Adrenal gland (tissue), 5 donors: ENCODE data around the gene DMD.

Experiments
- CTCF ChIP-seq, 6 experiments: fragments of 450-650 bp in 4 of 6; fragments of 200-600 bp in 2 of 6; sonication (generic) in 1 of 6; IDR thresholded peaks; 1 replicate in 5 of 6; 2 replicates in 1 of 6; pipeline versions ENCODE4 v1.5.1 to v1.8.0; 2016 to 2021; ENCODE audit warnings: antibody characterized with exemption in 6 of 6, mild to moderate bottlenecking in 2 of 6, moderate library complexity in 1 of 6
- POLR2A ChIP-seq, 2 donors: fragments of 450-650 bp; IDR thresholded peaks; one replicate each; pipeline ENCODE4 v1.6.1; 2017; ENCODE audit warnings: antibody characterized with exemption in 2 of 2, mild to moderate bottlenecking in 2 of 2, moderate library complexity in 1 of 2
- donor health status: DM: no; HTN: no; CAD: no.

- TF ChIP-seq CTCF (IDR thresholded peaks at IDR 0.05) = no peak
- TF ChIP-seq POLR2A (IDR thresholded peaks at IDR 0.05) = no peak
These were observed 1723.4 kb downstream of the DMD start for GRCh38 chrX:31487951-31488350.
